BLaER1 (cell line): Measurements from ENCODE around the gene CD3D.

Source experiments
- H3K27ac ChIP-seq: shearing (Covaris generic); formaldehyde crosslinking; 2 replicates; pipeline ENCODE4 v1.8.1; 2022
- H3K27me3 ChIP-seq: shearing (Covaris generic); formaldehyde crosslinking; 2 replicates; pipeline ENCODE4 v1.8.1; 2022
- H3K36me3 ChIP-seq: shearing (Covaris generic); formaldehyde crosslinking; 2 replicates; pipeline ENCODE4 v1.8.1; 2022
- H3K4me1 ChIP-seq: shearing (Covaris generic); formaldehyde crosslinking; 2 replicates; pipeline ENCODE4 v1.8.1; 2022
- H3K4me2 ChIP-seq: shearing (Covaris generic); formaldehyde crosslinking; 2 replicates; pipeline ENCODE4 v1.8.1; 2022
- H3K4me3 ChIP-seq: shearing (Covaris generic); formaldehyde crosslinking; 2 replicates; pipeline ENCODE4 v1.8.1; 2022
- H3K9ac ChIP-seq: shearing (Covaris generic); formaldehyde crosslinking; 2 replicates; pipeline ENCODE4 v1.8.1; 2022
- H3K9me3 ChIP-seq: shearing (Covaris generic); formaldehyde crosslinking; 2 replicates; pipeline ENCODE4 v1.8.1; 2022
- H4K20me1 ChIP-seq: shearing (Covaris generic); formaldehyde crosslinking; 2 replicates; pipeline ENCODE4 v1.8.1; 2022
- Cebpa-rat ChIP-seq: shearing (Covaris generic); IDR thresholded peaks from 2 replicates; pipeline ENCODE4 v1.8.1; 2022

Gene CD3D

GRCh38 chr11:118366287-118366686, 23.8 kb upstream of the CD3D start:
- H3K27ac ChIP-seq = no peak overlapping the region
- no peak for TF ChIP-seq Cebpa-rat
- H3K9me3 ChIP-seq = no peaks in the 10 kb centered on the region
- H4K20me1 ChIP-seq = peaks cover 35% of the 10 kb centered on the region; the same call in 1 of the 2 replicates
- H3K4me1 ChIP-seq = peaks cover 5% of the 10 kb centered on the region; the same call in 1 of the 2 replicates
- H3K4me2 ChIP-seq = no peak overlapping the region
- H3K9ac ChIP-seq = no peak overlapping the region
- H3K27me3 ChIP-seq = no peaks in the 10 kb centered on the region
- no peak overlapping the region for H3K4me3 ChIP-seq
- peaks cover 84% of the 10 kb centered on the region for H3K36me3 ChIP-seq

- Histone ChIP-seq H4K20me1 (peaks cover 35% of the 10 kb centered on the region; the same call in 1 of the 2 replicates), H3K27me3 (no peaks in the 10 kb centered on the region), H3K9me3 (no peaks in the 10 kb centered on the region), H3K4me1 (peaks cover 16% of the 10 kb centered on the region), H3K36me3 (peaks cover 72% of the 10 kb centered on the region), H3K4me3 (no peak overlapping the region), H3K4me2 (no peak overlapping the region), H3K9ac (no peak overlapping the region), H3K27ac (no peak overlapping the region)
- no peak for TF ChIP-seq Cebpa-rat
Measured at GRCh38 chr11:118364956-118365615, 22.6 kb upstream of the CD3D start.

- Histone ChIP-seq H3K27me3 (no peaks in the 10 kb centered on the region), H3K4me2 (peak within 1 kb of the TSS; percentile 93), H3K4me1 (peaks cover 24% of the 10 kb centered on the region), H3K9me3 (no peaks in the 10 kb centered on the region), H3K9ac (peak within 1 kb of the TSS; percentile 84), H3K36me3 (peaks cover 18% of the 10 kb centered on the region; the same call in 1 of the 2 replicates), H4K20me1 (peaks cover 25% of the 10 kb centered on the region; the same call in 1 of the 2 replicates), H3K4me3 (peak within 1 kb of the TSS; percentile 81), H3K27ac (peak within 1 kb of the TSS; percentile 70)
- TF ChIP-seq Cebpa-rat = peak; percentile 45; the same call in 1 of the 2 replicates
Measured at GRCh38 chr11:118359295-118359958, 16.9 kb upstream of the CD3D start, which contains the start of gene UBE4A. UBE4A (plus strand) TSS chr11:118359600; CDS start chr11:118365081, 5,481 bp downstream.

GRCh38 chr11:118358071-118358470, 15.6 kb upstream of the CD3D start:
- Histone ChIP-seq H4K20me1 (peaks cover 15% of the 10 kb centered on the region; the same call in 1 of the 2 replicates), H3K4me1 (peaks cover 24% of the 10 kb centered on the region), H3K9me3 (no peaks in the 10 kb centered on the region), H3K4me2 (no peak overlapping the region), H3K36me3 (0 out of 2 replicates have a peak, but pooled peaks cover 9% of the 10 kb centered on the region), H3K4me3 (no peak overlapping the region), H3K27ac (no peak overlapping the region), H3K9ac (no peak overlapping the region), H3K27me3 (no peaks in the 10 kb centered on the region)
- TF ChIP-seq Cebpa-rat = no peak

- no peaks in the 10 kb centered on the region for H4K20me1 ChIP-seq
- no peak overlapping the region for H3K27ac ChIP-seq
- no peak overlapping the region for H3K9ac ChIP-seq
- no peaks in the 10 kb centered on the region for H3K9me3 ChIP-seq
- H3K4me2 ChIP-seq = no peak overlapping the region
- TF ChIP-seq Cebpa-rat = no peak
- H3K4me3 ChIP-seq = no peak overlapping the region
- H3K36me3 ChIP-seq = no peaks in the 10 kb centered on the region
- H3K27me3 ChIP-seq = no peaks in the 10 kb centered on the region
- H3K4me1 ChIP-seq = no peaks in the 10 kb centered on the region
Measured at GRCh38 chr11:118353084-118353710, 10.7 kb upstream of the CD3D start.

- TF ChIP-seq Cebpa-rat = no peak
- Histone ChIP-seq H3K4me1 (no peaks in the 10 kb centered on the region), H3K27me3 (no peaks in the 10 kb centered on the region), H3K36me3 (no peaks in the 10 kb centered on the region), H4K20me1 (no peaks in the 10 kb centered on the region), H3K4me2 (no peak overlapping the region), H3K27ac (no peak overlapping the region), H3K9ac (no peak overlapping the region), H3K4me3 (no peak overlapping the region), H3K9me3 (no peaks in the 10 kb centered on the region)
Measured at GRCh38 chr11:118349475-118349874, 7.0 kb upstream of the CD3D start.

- no peak within 1 kb of the TSS for H3K4me3 ChIP-seq
- no peaks in the 10 kb centered on the region for H3K36me3 ChIP-seq
- no peaks in the 10 kb centered on the region for H4K20me1 ChIP-seq
- H3K9me3 ChIP-seq = no peaks in the 10 kb centered on the region
- peaks cover 2% of the 10 kb centered on the region for H3K4me1 ChIP-seq
- no peak for TF ChIP-seq Cebpa-rat
- no peaks in the 10 kb centered on the region for H3K27me3 ChIP-seq
- H3K4me2 ChIP-seq = no peak within 1 kb of the TSS
- no peak within 1 kb of the TSS for H3K9ac ChIP-seq
- no peak within 1 kb of the TSS for H3K27ac ChIP-seq
Measured at GRCh38 chr11:118343981-118344515, 1.5 kb upstream of the CD3D start, which contains the start of gene CD3G. CD3G (plus strand) TSS chr11:118344344; CDS start chr11:118344424, 80 bp downstream.

GRCh38 chr11:118343248-118343647, 743 bp upstream of the CD3D start:
- peaks cover 10% of the 10 kb centered on the region for H3K4me1 ChIP-seq
- H3K9ac ChIP-seq = no peak overlapping the region
- TF ChIP-seq Cebpa-rat = no peak
- no peak overlapping the region for H3K27ac ChIP-seq
- H3K4me2 ChIP-seq = no peak overlapping the region
- no peaks in the 10 kb centered on the region for H3K27me3 ChIP-seq
- no peak overlapping the region for H3K4me3 ChIP-seq
- H4K20me1 ChIP-seq = no peaks in the 10 kb centered on the region
- H3K9me3 ChIP-seq = no peaks in the 10 kb centered on the region
- no peaks in the 10 kb centered on the region for H3K36me3 ChIP-seq

GRCh38 chr11:118341815-118342489, 553 bp downstream of the CD3D start:
- Histone ChIP-seq H3K4me1 (peaks cover 12% of the 10 kb centered on the region), H3K4me3 (no peak overlapping the region), H3K9ac (no peak overlapping the region), H4K20me1 (no peaks in the 10 kb centered on the region), H3K27me3 (no peaks in the 10 kb centered on the region), H3K27ac (no peak overlapping the region), H3K36me3 (no peaks in the 10 kb centered on the region), H3K4me2 (no peak overlapping the region), H3K9me3 (no peaks in the 10 kb centered on the region)
- TF ChIP-seq Cebpa-rat = no peak
